NOMO-1 (cell line): ENCODE data around the gene SUGCT.

Experiments used
- DNase-seq, 2 experiments: peaks; one replicate each; lab custom pipeline; 2025; ENCODE audit not compliant: unreplicated experiment in 2 of 2; lab: John Stamatoyannopoulos, UW

SUGCT gene

GRCh38 chr7:40457776-40458480, 323.1 kb downstream of the SUGCT start:
- DNase-seq, result no peak

- no peak for DNase-seq
Observed at GRCh38 chr7:40463446-40463845, 328.6 kb downstream of the SUGCT start.

GRCh38 chr7:40468891-40469864, 334.4 kb downstream of the SUGCT start:
- no peak for DNase-seq

- DNase-seq, result no peak
Observed at GRCh38 chr7:40470091-40470592, 335.3 kb downstream of the SUGCT start.

GRCh38 chr7:40470817-40471216, 336.0 kb downstream of the SUGCT start:
- DNase-seq, result no peak

GRCh38 chr7:40471891-40472290, 337.1 kb downstream of the SUGCT start:
- DNase-seq, result no peak

- no peak for DNase-seq
Observed at GRCh38 chr7:40474790-40475680, 340.2 kb downstream of the SUGCT start.

GRCh38 chr7:40475681-40475982, 340.8 kb downstream of the SUGCT start:
- DNase-seq, result no peak

- DNase-seq, result no peak
Observed at GRCh38 chr7:40477094-40477493, 342.3 kb downstream of the SUGCT start.

- DNase-seq, result no peak
Observed at GRCh38 chr7:40482845-40483244, 348.0 kb downstream of the SUGCT start.

- no peak for DNase-seq
Observed at GRCh38 chr7:40483630-40484029, 348.8 kb downstream of the SUGCT start.

GRCh38 chr7:40489844-40490602, 355.2 kb downstream of the SUGCT start:
- DNase-seq, result no peak

- DNase-seq, result no peak
Observed at GRCh38 chr7:40490603-40490924, 355.8 kb downstream of the SUGCT start.

GRCh38 chr7:40492946-40493345, 358.1 kb downstream of the SUGCT start:
- no peak for DNase-seq

- no peak for DNase-seq
Observed at GRCh38 chr7:40493609-40494051, 358.8 kb downstream of the SUGCT start.

- no peak for DNase-seq
Observed at GRCh38 chr7:40498924-40499510, 364.2 kb downstream of the SUGCT start.

- DNase-seq, result no peak
Observed at GRCh38 chr7:40499718-40500117, 364.9 kb downstream of the SUGCT start.

GRCh38 chr7:40500219-40500618, 365.4 kb downstream of the SUGCT start:
- no peak for DNase-seq

- DNase-seq, result no peak
Observed at GRCh38 chr7:40502359-40502758, 367.6 kb downstream of the SUGCT start.

GRCh38 chr7:40506158-40506557, 371.4 kb downstream of the SUGCT start:
- DNase-seq, result peak in 1 of 2 experiments; percentile 19
